Fibroblast of lung (primary cell): ENCODE measurements around the gene COL9A1. TPM values are rescaled to one million over a fixed set of nuclear protein-coding genes. Genes with fewer than 3 reads are reported as not detected.

ENCODE experiments used
- DNase-seq, 2 donors: peaks; one replicate each; pipeline versions ENCODE4 v3.0.0 to v3.0.0-alpha.2; 2010; ENCODE audit warnings: low read depth in 2 of 2
- H2AFZ ChIP-seq: 2 replicates; pipeline ENCODE4 v1.5.1; 2012; ENCODE audit warnings: low read length, control low read depth, inconsistent platforms
- H3K27ac ChIP-seq: 2 replicates; pipeline ENCODE4 v1.5.1; 2011; ENCODE audit warnings: low read length, control low read depth; ENCODE audit not compliant: insufficient read depth
- H3K27me3 ChIP-seq: 2 replicates; pipeline ENCODE4 v1.5.1; 2011; ENCODE audit warnings: mild to moderate bottlenecking, low read length; ENCODE audit not compliant: control insufficient read depth, insufficient read depth
- H3K36me3 ChIP-seq: 2 replicates; pipeline ENCODE4 v1.5.1; 2011; ENCODE audit warnings: low read length; ENCODE audit not compliant: control insufficient read depth, insufficient read depth
- H3K4me1 ChIP-seq: 2 replicates; pipeline ENCODE4 v1.5.1; 2011; ENCODE audit warnings: low read length; ENCODE audit not compliant: control insufficient read depth, insufficient read depth; ENCODE audit errors: extremely low read depth
- H3K4me2 ChIP-seq: 2 replicates; pipeline ENCODE4 v1.5.1; 2011; ENCODE audit warnings: low read length, control low read depth; ENCODE audit not compliant: insufficient read depth; ENCODE audit errors: extremely low read depth
- H3K4me3 ChIP-seq, 4 experiments: fragments of 200-600 bp in 1 of 4; sonication (generic) in 1 of 4; replicated peaks in 1 of 4; 2 replicates each; pipeline ENCODE4 v1.5.1; 2011 to 2016; ENCODE audit warnings: low read length in 4 of 4, low read depth in 3 of 4, mild to moderate bottlenecking in 3 of 4, control low read depth in 2 of 4, inconsistent platforms in 1 of 4, mixed read lengths in 1 of 4; ENCODE audit not compliant: insufficient read depth in 1 of 4; ENCODE audit errors: control extremely low read depth in 1 of 4
- H3K79me2 ChIP-seq: 2 replicates; pipeline ENCODE4 v1.5.1; 2012; ENCODE audit warnings: mild to moderate bottlenecking, low read length, inconsistent platforms; ENCODE audit not compliant: control insufficient read depth, insufficient read depth
- H3K9ac ChIP-seq: 2 replicates; pipeline ENCODE4 v1.5.1; 2011; ENCODE audit warnings: mild to moderate bottlenecking, low read length, control low read depth; ENCODE audit not compliant: insufficient read depth
- H3K9me3 ChIP-seq: 2 replicates; pipeline ENCODE4 v1.5.1; 2012; ENCODE audit warnings: low read depth, low read length; ENCODE audit not compliant: control insufficient read depth, insufficient read depth
- H4K20me1 ChIP-seq: 2 replicates; pipeline ENCODE4 v1.5.1; 2011; ENCODE audit warnings: low read length; ENCODE audit not compliant: control insufficient read depth, insufficient read depth; ENCODE audit errors: extremely low read depth
- CTCF ChIP-seq, 2 donors: IDR thresholded peaks in 1 of 2; conservative IDR thresholded peaks in 1 of 2; 1 replicate in 1 of 2; 2 replicates in 1 of 2; pipeline ENCODE4 v1.5.1; 2011 to 2012; ENCODE audit warnings: low read length in 2 of 2, control low read depth in 1 of 2, inconsistent platforms in 1 of 2, low read depth in 1 of 2, mild to moderate bottlenecking in 1 of 2
- EZH2 ChIP-seq: IDR thresholded peaks from 2 replicates; pipeline ENCODE4 v1.5.1; 2012; ENCODE audit warnings: low read length, control low read depth, mild to moderate bottlenecking; ENCODE audit errors: missing control alignments
- polyA plus RNA-seq, 2 donors: library from polyadenylated mRNA; depleted of rRNA in 1 of 2; stranded (reverse) in 1 of 2; unstranded in 1 of 2; fragments of >200 nt; gene quantifications; 2 replicates each; pipeline ENCODE4 v1.2.1, GENCODE V29; 2011 to 2012; ENCODE audit warnings: missing spikeins in 1 of 2
- total RNA-seq: library from RNA; depleted of rRNA; stranded (reverse); fragments of >200 nt; gene quantifications from 2 replicates; pipeline ENCODE4 v1.2.1, GENCODE V29; 2014

The COL9A1 gene
- total and polyA plus RNA-seq, 2 donors (not counting 1 experiment from before 2014, with no cell fraction given): not detected

- H3K79me2 ChIP-seq: no peaks in the 10 kb centered on the region
- H3K9ac ChIP-seq: no peak overlapping the region
- H3K4me3 ChIP-seq: no peak overlapping the region
- H3K27me3 ChIP-seq: no peaks in the 10 kb centered on the region
- no peaks in the 10 kb centered on the region for H3K36me3 ChIP-seq
- no peak overlapping the region for H3K27ac ChIP-seq
- H3K4me2 ChIP-seq: no peak overlapping the region
- no peaks in the 10 kb centered on the region for H3K4me1 ChIP-seq
- no peaks in the 10 kb centered on the region for H4K20me1 ChIP-seq
- H2AFZ ChIP-seq: no peak overlapping the region
- no peak for DNase-seq
- TF ChIP-seq CTCF (conservative IDR thresholded peaks at IDR 0.05 in 1 of 2, IDR thresholded peaks at IDR 0.05 in 1 of 2; ENCODE audit: low read depth in 1 of 2, low read length in 2 of 2) (no peak), EZH2 (no peak)
- H3K9me3 ChIP-seq: no peaks in the 10 kb centered on the region
Observed at GRCh38 chr6:70252604-70253003, 50.3 kb downstream of the COL9A1 start.

- H4K20me1 ChIP-seq: no peaks in the 10 kb centered on the region
- no peak overlapping the region for H2AFZ ChIP-seq
- no peaks in the 10 kb centered on the region for H3K36me3 ChIP-seq
- no peaks in the 10 kb centered on the region for H3K79me2 ChIP-seq
- no peaks in the 10 kb centered on the region for H3K4me1 ChIP-seq
- H3K27ac ChIP-seq: no peak overlapping the region
- no peak for DNase-seq
- no peaks in the 10 kb centered on the region for H3K27me3 ChIP-seq
- H3K9me3 ChIP-seq: no peaks in the 10 kb centered on the region
- no peak for TF ChIP-seq EZH2
- no peak for TF ChIP-seq CTCF (conservative IDR thresholded peaks at IDR 0.05 in 1 of 2, IDR thresholded peaks at IDR 0.05 in 1 of 2; ENCODE audit: low read depth in 1 of 2, low read length in 2 of 2)
- no peak overlapping the region for H3K9ac ChIP-seq
- no peak overlapping the region for H3K4me3 ChIP-seq
- no peak overlapping the region for H3K4me2 ChIP-seq
Observed at GRCh38 chr6:70246118-70246517, 56.8 kb downstream of the COL9A1 start.

GRCh38 chr6:70241991-70242420, 60.9 kb downstream of the COL9A1 start:
- Histone ChIP-seq H2AFZ (no peak overlapping the region), H3K27me3 (no peaks in the 10 kb centered on the region), H3K4me2 (no peak overlapping the region), H3K79me2 (no peaks in the 10 kb centered on the region), H3K4me3 (no peak overlapping the region), H3K36me3 (no peaks in the 10 kb centered on the region), H3K9me3 (no peaks in the 10 kb centered on the region), H4K20me1 (no peaks in the 10 kb centered on the region), H3K4me1 (no peaks in the 10 kb centered on the region), H3K27ac (no peak overlapping the region), H3K9ac (no peak overlapping the region)
- DNase-seq: no peak
- TF ChIP-seq EZH2 (no peak), CTCF (conservative IDR thresholded peaks at IDR 0.05 in 1 of 2, IDR thresholded peaks at IDR 0.05 in 1 of 2; ENCODE audit: low read depth in 1 of 2, low read length in 2 of 2) (no peak)
